D721Med (cell line): ENCODE data around the gene ICE1.

Source experiments
- DNase-seq: peaks from one replicate; pipeline ENCODE4 v3.0.0; 2011; ENCODE audit warnings: low spot score; ENCODE audit not compliant: insufficient read length
- FAIRE-seq: peaks from 2 replicates; lab custom pipeline; 2011; peaks lifted over from hg19 to GRCh38; lab: Jason Lieb, UNC
- CTCF ChIP-seq: IDR thresholded peaks from 2 replicates; pipeline ENCODE4 v1.5.1; 2012; ENCODE audit warnings: mild to moderate bottlenecking, control low read depth; ENCODE audit not compliant: insufficient read depth; ENCODE audit errors: missing control alignments

The ICE1 gene

GRCh38 chr5:5521478-5521877 lies 99.0 kb downstream of the ICE1 start:
- no peak for FAIRE-seq
- TF ChIP-seq CTCF: no peak

GRCh38 chr5:5522336-5522735 lies 99.9 kb downstream of the ICE1 start:
- FAIRE-seq: no peak
- no peak for TF ChIP-seq CTCF
- DNase-seq: no peak

More at GRCh38 chr5:5521478-5521877, 99.0 kb downstream of the ICE1 start:
- DNase-seq: no peak

GRCh38 chr5:5523066-5523505 lies 100.6 kb downstream of the ICE1 start:
- no peak for DNase-seq
- no peak for FAIRE-seq
- no peak for TF ChIP-seq CTCF

- TF ChIP-seq CTCF: no peak
- DNase-seq (no peak), FAIRE-seq (no peak)
Measured at GRCh38 chr5:5524327-5524726, 101.8 kb downstream of the ICE1 start.

GRCh38 chr5:5531371-5531770 lies 108.9 kb downstream of the ICE1 start:
- FAIRE-seq (no peak), DNase-seq (no peak)
- TF ChIP-seq CTCF: no peak

GRCh38 chr5:5532306-5533076 lies 110.0 kb downstream of the ICE1 start:
- FAIRE-seq: no peak
- no peak for DNase-seq
- no peak for TF ChIP-seq CTCF

- DNase-seq (no peak), FAIRE-seq (no peak)
- TF ChIP-seq CTCF: no peak
Measured at GRCh38 chr5:5533927-5534326, 111.5 kb downstream of the ICE1 start.
